HPDE6-E6E7 (cell line): ENCODE data around the gene HOXC6.
"Not testable (repeated sequence)": the region's sequence is repeated elsewhere in the genome, so short reads cannot be mapped to it uniquely, and the experiment has no call there.

ENCODE experiments used
- DNase-seq: peaks from one replicate; pipeline ENCODE4 v3.0.0; 2011; ENCODE audit warnings: missing footprints; ENCODE audit errors: extremely low spot score

Gene HOXC6

GRCh38 chr12:54041097-54041690 is 13.0 kb downstream of the HOXC6 start:
- DNase-seq, result no peak

- not testable (repeated sequence) for DNase-seq
Measured at GRCh38 chr12:54042033-54042432, 13.8 kb downstream of the HOXC6 start.

- no peak for DNase-seq
Measured at GRCh38 chr12:54042970-54043853, 15.0 kb downstream of the HOXC6 start.

- no peak for DNase-seq
Measured at GRCh38 chr12:54044425-54045103, 16.3 kb downstream of the HOXC6 start.

GRCh38 chr12:54045401-54045800 is 17.2 kb downstream of the HOXC6 start:
- no peak for DNase-seq

- DNase-seq, result no peak
Measured at GRCh38 chr12:54045868-54046521, 17.8 kb downstream of the HOXC6 start.

GRCh38 chr12:54046809-54047159 is 18.5 kb downstream of the HOXC6 start:
- DNase-seq, result no peak

GRCh38 chr12:54047160-54047963 is 19.1 kb downstream of the HOXC6 start:
- DNase-seq, result no peak

GRCh38 chr12:54047964-54048303 is 19.7 kb downstream of the HOXC6 start:
- DNase-seq, result no peak

- no peak for DNase-seq
Measured at GRCh38 chr12:54048406-54049093, 20.3 kb downstream of the HOXC6 start.

- DNase-seq, result no peak
Measured at GRCh38 chr12:54049108-54049507, 20.9 kb downstream of the HOXC6 start.

- no peak for DNase-seq
Measured at GRCh38 chr12:54050482-54050810, 22.2 kb downstream of the HOXC6 start.

GRCh38 chr12:54051026-54051842 is 23.0 kb downstream of the HOXC6 start:
- DNase-seq, result no peak

GRCh38 chr12:54051874-54052437 is 23.7 kb downstream of the HOXC6 start:
- DNase-seq, result no peak

GRCh38 chr12:54052438-54053002 is 24.3 kb downstream of the HOXC6 start:
- no peak for DNase-seq

- no peak for DNase-seq
Measured at GRCh38 chr12:54053003-54053750, 24.9 kb downstream of the HOXC6 start.

- DNase-seq, result no peak
Measured at GRCh38 chr12:54053751-54054741, 25.8 kb downstream of the HOXC6 start, which contains the start of gene HOXC4. HOXC4 (plus strand) TSS chr12:54053835; CDS start chr12:54053923, 88 bp downstream.
